ENCODE measurements around the gene DNAH8.
"Not testable (repeated sequence)": the region's sequence is repeated elsewhere in the genome, so short reads cannot be mapped to it uniquely, and the experiment has no call there.

The DNAH8 gene

GRCh38 chr6:38907264-38907663 is 192.2 kb downstream of the DNAH8 start:
- DNase-seq (ENCODE audit: low spot score): no peak

GRCh38 chr6:38909015-38909730 is 194.1 kb downstream of the DNAH8 start:
- DNase-seq (ENCODE audit: low spot score): no peak

GRCh38 chr6:38910207-38910606 is 195.1 kb downstream of the DNAH8 start:
- no peak for DNase-seq (ENCODE audit: low spot score)

- no peak for DNase-seq (ENCODE audit: low spot score)
Measured at GRCh38 chr6:38912378-38912777, 197.3 kb downstream of the DNAH8 start.

- no peak for DNase-seq (ENCODE audit: low spot score)
Measured at GRCh38 chr6:38915205-38915925, 200.3 kb downstream of the DNAH8 start.

- not testable (repeated sequence) for DNase-seq (ENCODE audit: low spot score)
Measured at GRCh38 chr6:38921540-38921939, 206.4 kb downstream of the DNAH8 start.

GRCh38 chr6:38924791-38925509 is 209.8 kb downstream of the DNAH8 start:
- no peak for DNase-seq (ENCODE audit: low spot score)

- DNase-seq (ENCODE audit: low spot score): no peak
Measured at GRCh38 chr6:38929560-38929959, 214.4 kb downstream of the DNAH8 start.

- DNase-seq (ENCODE audit: low spot score): no peak
Measured at GRCh38 chr6:38933426-38933825, 218.3 kb downstream of the DNAH8 start.

DNA sequence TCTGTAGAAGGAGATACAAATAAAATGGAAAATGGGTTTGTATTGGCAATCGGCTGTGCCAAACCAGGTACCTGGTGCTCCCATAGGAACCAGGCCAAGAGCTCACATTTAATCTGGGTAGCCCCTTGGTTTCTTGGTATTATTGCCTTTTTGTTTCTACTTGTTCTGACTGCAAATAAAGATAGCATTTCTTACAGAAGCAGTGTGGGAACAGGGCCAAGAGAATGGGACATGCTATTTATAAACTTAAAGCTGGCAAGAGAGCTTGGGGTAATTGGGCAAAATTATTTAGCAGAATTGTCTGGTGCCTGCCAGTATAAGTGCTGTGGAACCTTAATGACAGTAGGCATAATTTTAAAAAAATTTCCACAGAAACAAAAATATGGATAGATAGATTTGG is 219.9 kb downstream of the DNAH8 start:
- DNase-seq (ENCODE audit: low spot score): no peak

- DNase-seq (ENCODE audit: low spot score): no peak
Measured at GRCh38 chr6:38937839-38938613, 222.9 kb downstream of the DNAH8 start.

GRCh38 chr6:38938741-38939140 is 223.6 kb downstream of the DNAH8 start:
- no peak for DNase-seq (ENCODE audit: low spot score)

DNA sequence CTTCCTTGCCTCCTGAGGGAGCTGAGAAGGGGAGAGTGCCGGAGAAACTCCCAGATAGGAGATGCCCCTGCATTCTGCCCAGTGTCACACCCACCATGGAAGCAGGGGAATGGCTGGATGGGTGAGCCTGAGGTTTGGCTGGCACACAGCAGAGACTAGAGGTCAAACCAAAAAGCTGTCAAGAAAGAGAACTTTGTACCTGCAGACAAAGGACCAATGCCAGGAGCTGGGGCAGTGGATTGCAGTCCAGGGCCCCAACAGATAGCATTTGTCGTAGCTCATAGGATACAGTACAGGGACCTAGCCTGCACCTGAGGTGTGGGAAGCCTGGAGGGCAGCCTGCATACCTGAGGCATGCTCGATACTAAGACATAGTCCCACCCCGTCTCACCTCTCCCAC is 227.3 kb downstream of the DNAH8 start:
- no peak for DNase-seq (ENCODE audit: low spot score)

DNA sequence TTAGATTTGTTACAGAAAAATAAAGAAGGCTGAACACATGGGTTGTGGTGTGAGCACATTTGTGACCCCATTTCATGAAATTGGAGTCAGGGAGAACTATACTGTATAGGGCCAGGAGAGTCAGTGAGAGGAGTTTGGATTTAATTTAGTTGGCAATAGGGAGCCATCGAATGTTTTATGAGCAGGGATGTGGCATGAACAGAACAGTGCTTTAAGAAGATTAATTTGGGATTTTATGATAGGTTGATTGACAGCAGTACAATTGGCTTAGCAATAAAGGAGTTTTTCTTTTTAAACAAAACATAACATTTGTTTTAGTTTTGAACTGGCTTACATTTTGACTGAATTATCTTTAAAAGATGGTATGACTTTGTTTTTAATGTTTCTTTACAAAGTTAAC is 227.9 kb downstream of the DNAH8 start:
- no peak for DNase-seq (ENCODE audit: low spot score)

- no peak for DNase-seq (ENCODE audit: low spot score)
Measured at GRCh38 chr6:38943964-38944363, 228.9 kb downstream of the DNAH8 start.

DNA sequence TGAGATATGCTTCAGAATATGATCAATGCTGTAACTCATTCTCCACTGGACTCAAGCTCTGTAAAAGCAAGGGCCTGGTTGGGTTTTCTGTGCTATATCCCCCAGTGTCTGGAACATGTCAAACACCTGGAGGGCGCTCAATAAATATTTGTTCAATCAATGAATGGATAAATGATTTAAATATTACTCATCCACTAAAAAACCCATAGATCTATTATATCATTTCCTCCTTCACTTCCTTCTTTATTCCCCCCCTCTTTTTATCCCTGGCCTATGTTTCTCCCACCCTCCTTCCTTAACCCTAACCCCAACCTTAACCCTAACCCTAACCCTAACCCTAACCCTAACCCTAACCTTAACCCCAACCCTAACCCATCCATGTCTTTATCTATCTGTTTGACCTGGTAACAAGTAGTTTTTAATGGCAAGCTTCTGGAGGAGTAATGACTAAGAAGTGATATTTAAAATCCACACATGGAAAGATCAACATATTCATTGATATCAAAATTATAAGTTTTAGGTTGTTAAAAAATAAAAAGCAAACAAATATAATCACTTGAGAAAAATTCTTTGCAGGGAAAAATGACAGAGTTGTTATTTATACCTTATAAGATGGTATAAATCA is 229.7 kb downstream of the DNAH8 start:
- DNase-seq (ENCODE audit: low spot score): no peak

DNA sequence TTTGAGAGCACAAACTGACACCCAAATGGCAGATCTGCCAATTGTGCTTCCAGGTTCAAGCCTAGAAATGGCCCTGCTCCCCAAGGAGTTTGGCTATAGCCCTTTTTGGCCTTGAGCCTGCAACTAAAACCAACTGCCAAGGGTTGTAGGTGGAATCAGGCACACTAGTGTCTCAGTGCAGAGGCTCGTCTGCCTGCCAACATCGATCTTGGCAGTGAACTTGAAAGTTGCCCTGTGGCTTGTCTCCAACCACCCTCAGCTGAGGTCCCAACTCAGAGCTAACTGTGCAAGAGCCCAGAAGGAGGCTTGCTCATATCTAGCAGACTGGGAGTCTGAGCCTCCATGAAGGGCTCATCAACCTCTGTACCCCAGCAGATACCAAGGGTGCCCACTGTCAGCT is 240.8 kb downstream of the DNAH8 start:
- DNase-seq (ENCODE audit: low spot score): no peak

DNA sequence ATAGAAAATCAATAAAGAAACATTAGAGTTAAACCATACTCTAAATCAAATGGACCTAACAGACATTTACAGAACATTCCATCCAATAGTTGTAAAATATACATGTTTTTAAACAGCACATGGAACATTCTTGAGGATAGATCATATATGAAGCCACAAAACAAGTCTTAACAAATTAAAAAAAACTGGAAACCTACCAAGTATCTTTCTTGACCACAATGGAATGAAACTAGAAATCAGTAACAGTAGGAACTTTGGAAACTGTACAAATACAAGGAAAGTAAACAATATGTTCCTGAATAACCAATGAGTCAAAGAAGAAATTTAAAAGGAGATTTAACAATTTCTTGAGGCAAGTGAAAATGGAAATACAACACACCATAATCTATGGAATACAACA is 242.3 kb downstream of the DNAH8 start:
- DNase-seq (ENCODE audit: low spot score): no peak

DNA sequence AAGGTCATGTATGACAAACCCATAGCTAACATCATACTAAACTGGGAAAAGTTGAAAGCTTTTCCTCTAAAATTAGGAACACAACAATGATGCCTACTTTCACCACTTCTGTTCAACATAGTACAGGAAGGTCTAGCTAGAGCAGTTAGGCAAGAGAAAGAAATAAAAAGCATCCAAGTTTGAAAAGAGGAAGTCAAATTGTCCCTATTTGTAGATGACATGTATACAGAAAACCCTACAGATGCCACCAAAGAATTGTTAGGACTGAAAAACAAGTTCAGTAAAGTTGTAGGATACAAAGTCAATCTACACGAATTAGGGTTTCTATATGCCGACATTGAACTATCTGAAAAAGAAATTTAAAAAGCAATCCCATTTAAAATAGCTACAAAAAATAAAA is 244.0 kb downstream of the DNAH8 start:
- DNase-seq (ENCODE audit: low spot score): no peak

DNA sequence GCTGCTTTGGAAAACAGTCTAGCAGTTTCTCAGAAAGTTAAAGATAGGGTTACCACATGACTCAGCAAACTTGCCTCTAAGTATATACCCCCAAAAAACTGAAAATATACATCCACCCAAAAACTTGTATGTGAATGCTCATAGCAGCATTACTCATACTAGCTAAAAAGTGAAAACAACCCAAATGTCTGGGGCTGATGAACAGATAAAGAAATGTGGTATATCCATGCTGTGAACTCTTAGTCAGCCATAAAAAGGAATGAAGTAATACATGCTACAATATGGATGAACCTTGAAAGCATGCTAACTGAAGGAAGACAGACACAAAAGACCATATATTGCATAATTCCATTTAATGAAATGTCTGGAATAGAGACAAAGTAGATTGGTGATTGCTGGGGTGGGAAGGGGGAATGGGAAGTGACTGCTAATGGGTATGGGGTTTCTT is 253.6 kb downstream of the DNAH8 start:
- no peak for DNase-seq (ENCODE audit: low spot score)

GRCh38 chr6:38973178-38974057 is 258.3 kb downstream of the DNAH8 start:
- no peak for DNase-seq (ENCODE audit: low spot score)

Measured in ecto neural progenitor cell (in vitro differentiated cells).